ENCODE measurements around the gene AFAP1L2. TPM values are rescaled to one million over a fixed set of nuclear protein-coding genes. Genes with fewer than 3 reads are reported as not detected.

AFAP1L2 gene
- polyA plus RNA-seq, 3 donors = 0.01 to 0.43 TPM; not detected in 1

GRCh38 chr10:114310346-114310745 is 94.0 kb downstream of the AFAP1L2 start:
- 87% methylated on average over 8 of the region's 10 CpGs for WGBS (ENCODE audit: insufficient coverage)
- no peaks in the 10 kb centered on the region for H3K36me3 Mint-ChIP-seq

DNA sequence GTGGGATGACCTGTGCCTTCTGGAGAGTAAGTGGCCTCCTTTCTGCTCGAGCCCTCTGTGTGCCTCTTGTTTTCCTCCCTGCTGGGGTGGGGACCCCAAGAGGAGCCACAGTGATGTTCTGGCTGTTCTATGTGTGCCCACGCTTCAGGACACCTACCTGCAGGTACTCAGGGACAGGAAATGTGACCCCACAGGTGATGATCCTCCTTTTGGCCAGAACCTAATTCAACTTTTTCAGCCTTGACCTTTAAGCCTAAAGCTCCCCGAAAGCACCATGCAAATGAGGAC is 95.0 kb downstream of the AFAP1L2 start:
- DNase-seq = no peak
- H3K4me3 Mint-ChIP-seq = no peak overlapping the region
- H3K36me3 ChIP-seq (replicated peaks in 1 of 2; ENCODE audit: control insufficient read depth in 1 of 2, insufficient read depth in 2 of 2, low read length in 2 of 2) = no peaks in the 10 kb centered on the region
- no peaks in the 10 kb centered on the region for H3K9me3 ChIP-seq (replicated peaks in 1 of 2; ENCODE audit: control insufficient read depth in 1 of 2, insufficient read depth in 1 of 2, low read length in 2 of 2)
- H3K9me3 Mint-ChIP-seq = peaks cover 0 to 2% (median 0%) of the 10 kb centered on the region in 7 donors
- H3K4me1 Mint-ChIP-seq = peaks cover 5% of the 10 kb centered on the region
- no peaks in the 10 kb centered on the region for H3K27me3 ChIP-seq (ENCODE audit: control insufficient read depth in 2 of 2, insufficient read depth in 2 of 2, low read length in 2 of 2)
- H3K27ac Mint-ChIP-seq = no peak overlapping the region
- H3K27ac ChIP-seq (ENCODE audit: low read depth in 1 of 2, low read length in 2 of 2) = no peak overlapping the region
- H3K36me3 Mint-ChIP-seq = no peaks in the 10 kb centered on the region
- peaks cover 4 to 6% of the 10 kb centered on the region in 2 donors for H3K4me1 ChIP-seq (ENCODE audit: control insufficient read depth in 1 of 2, insufficient read depth in 2 of 2, low read length in 2 of 2)
- 83% methylated on average over 1 of the region's 3 CpGs for WGBS (ENCODE audit: insufficient coverage)
- no peak overlapping the region for H3K4me2 ChIP-seq (replicated peaks; ENCODE audit: extremely low read depth, low read length, poor library complexity, severe bottlenecking)
- H4K20me1 ChIP-seq (ENCODE audit: insufficient read depth, low read length) = no peaks in the 10 kb centered on the region
- H3K79me2 ChIP-seq (ENCODE audit: insufficient read depth, low read length) = no peaks in the 10 kb centered on the region
- H3K27me3 Mint-ChIP-seq (ENCODE audit: low read depth in 3 of 3) = peaks cover 7 to 12% (median 8%) of the 10 kb centered on the region in 3 donors
- H3K4me3 ChIP-seq (replicated peaks in 1 of 3; ENCODE audit: low read depth in 2 of 3, low read length in 3 of 3) = no peak overlapping the region
- H3K9ac ChIP-seq (ENCODE audit: insufficient read depth, low read length, poor library complexity, severe bottlenecking) = no peak overlapping the region
- TF ChIP-seq CTCF (IDR thresholded peaks at IDR 0.05) = no peak
- no peak overlapping the region for H2AFZ ChIP-seq (ENCODE audit: insufficient read depth, low read depth, low read length, poor library complexity, severe bottlenecking)
- intact Hi-C loops (cut with micrococcal nuclease) = no loop called here

More at GRCh38 chr10:114310346-114310745, 94.0 kb downstream of the AFAP1L2 start:
- no peak overlapping the region for H2AFZ ChIP-seq (ENCODE audit: insufficient read depth, low read depth, low read length, poor library complexity, severe bottlenecking)
- intact Hi-C loops (cut with micrococcal nuclease) = no loop called here
- H3K27ac ChIP-seq (ENCODE audit: low read depth in 1 of 2, low read length in 2 of 2) = no peak overlapping the region
- no peaks in the 10 kb centered on the region for H3K27me3 ChIP-seq (ENCODE audit: control insufficient read depth in 2 of 2, insufficient read depth in 2 of 2, low read length in 2 of 2)
- H3K79me2 ChIP-seq (ENCODE audit: insufficient read depth, low read length) = no peaks in the 10 kb centered on the region
- no peaks in the 10 kb centered on the region for H4K20me1 ChIP-seq (ENCODE audit: insufficient read depth, low read length)
- no peak overlapping the region for H3K4me2 ChIP-seq (replicated peaks; ENCODE audit: extremely low read depth, low read length, poor library complexity, severe bottlenecking)
- H3K4me1 ChIP-seq (ENCODE audit: control insufficient read depth in 1 of 2, insufficient read depth in 2 of 2, low read length in 2 of 2) = no peaks in the 10 kb centered on the region
- H3K9me3 ChIP-seq (replicated peaks in 1 of 2; ENCODE audit: control insufficient read depth in 1 of 2, insufficient read depth in 1 of 2, low read length in 2 of 2) = no peaks in the 10 kb centered on the region
- H3K4me3 ChIP-seq (replicated peaks in 1 of 3; ENCODE audit: low read depth in 2 of 3, low read length in 3 of 3) = no peak overlapping the region
- TF ChIP-seq CTCF (IDR thresholded peaks at IDR 0.05) = no peak
- H3K36me3 ChIP-seq (replicated peaks in 1 of 2; ENCODE audit: control insufficient read depth in 1 of 2, insufficient read depth in 2 of 2, low read length in 2 of 2) = no peaks in the 10 kb centered on the region
- Mint-ChIP-seq H3K4me1 (no peaks in the 10 kb centered on the region), H3K9me3 (peaks cover 0 to 2% (median 0%) of the 10 kb centered on the region in 7 donors), H3K27me3 (ENCODE audit: low read depth in 3 of 3) (peaks cover 5 to 8% (median 7%) of the 10 kb centered on the region in 3 donors), H3K4me3 (no peak overlapping the region), H3K27ac (no peak overlapping the region)
- no peak for DNase-seq
- no peak overlapping the region for H3K9ac ChIP-seq (ENCODE audit: insufficient read depth, low read length, poor library complexity, severe bottlenecking)
